Stimulated activated CD4-positive, alpha-beta T cell treated with anti-CD3 and anti-CD28 coated beads, Interleukin-1b, Interleukin-23, amount 100 ng/mL, for 4 hours (primary cell): ENCODE data around the gene LGR6.
"Not testable (repeated sequence)": the region's sequence is repeated elsewhere in the genome, so short reads cannot be mapped to it uniquely, and the experiment has no call there.

ENCODE experiments used
- DNase-seq, 2 donors: peaks; one replicate each; pipeline ENCODE4 v3.0.0-alpha.2; 2020; ENCODE audit warnings: low read depth in 2 of 2

Gene LGR6

DNA sequence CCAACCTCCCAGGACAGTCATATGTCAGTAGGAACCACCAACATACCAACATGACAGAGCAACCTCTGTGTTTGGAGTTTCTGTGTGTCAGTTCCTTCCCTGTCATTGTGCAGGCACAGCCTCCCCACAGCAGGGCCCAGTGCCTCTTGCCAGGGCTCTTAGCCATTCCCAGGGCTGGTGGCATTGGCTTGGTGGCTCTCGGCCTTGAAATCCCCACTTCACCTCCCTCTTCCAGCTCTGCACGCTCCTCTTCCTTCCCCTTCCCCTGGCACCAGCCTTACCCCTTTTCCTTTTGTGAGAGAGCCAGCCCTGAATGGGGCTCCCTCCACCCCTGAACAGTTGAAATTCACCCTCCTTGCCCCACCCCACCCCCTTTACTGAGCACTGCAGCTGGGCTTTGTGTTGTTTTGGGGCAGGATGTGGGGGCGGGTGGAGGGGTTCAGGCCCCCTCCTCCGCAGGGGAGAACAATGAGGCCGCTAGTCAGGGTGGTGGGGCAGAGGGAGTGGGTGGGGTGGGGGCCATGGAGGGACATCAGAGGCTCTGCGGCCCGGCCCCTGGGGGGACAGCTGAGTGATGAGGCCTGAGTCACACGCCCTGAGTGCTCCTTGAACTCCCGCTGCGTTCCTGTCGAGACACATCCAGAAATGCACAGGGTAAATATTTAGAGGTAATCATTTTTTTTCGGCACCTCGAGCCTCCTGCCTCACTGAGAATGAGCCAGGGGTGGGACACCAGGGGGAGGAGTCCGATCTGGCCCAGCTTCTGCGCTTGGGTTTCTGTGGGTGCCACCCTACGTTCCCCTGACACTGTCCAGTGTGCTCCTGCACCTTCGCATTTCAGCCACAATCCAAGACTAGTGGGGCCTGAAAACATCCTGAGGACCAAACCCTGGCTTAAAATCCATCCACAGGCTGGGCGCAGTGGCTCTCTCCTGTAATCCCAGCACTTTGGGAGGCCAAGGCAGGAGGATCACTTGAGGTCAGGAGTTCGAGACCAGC is 28.6 kb downstream of the LGR6 start:
- no peak for DNase-seq

- DNase-seq: no peak
These were observed 29.7 kb downstream of the LGR6 start for GRCh38 chr1:202223121-202223860.

DNA sequence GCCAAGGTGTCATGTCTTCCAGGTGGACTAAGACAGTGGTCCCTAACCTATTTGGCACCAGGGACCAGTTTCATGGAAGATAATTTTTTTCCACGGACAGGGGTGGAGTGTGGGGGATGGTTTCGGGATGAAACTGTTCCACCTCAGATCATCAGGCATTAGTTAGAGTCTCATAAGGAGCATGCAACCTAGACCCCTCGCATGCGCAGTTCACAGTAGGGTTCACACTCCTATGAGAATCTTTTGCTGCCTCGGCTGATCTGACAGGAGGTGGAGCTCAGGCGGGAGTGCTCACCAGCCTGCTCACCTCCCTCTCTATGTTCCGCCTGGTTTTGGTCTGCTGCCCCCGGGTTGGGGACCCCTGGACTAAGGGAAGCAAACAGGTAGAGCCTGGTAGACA is 30.9 kb downstream of the LGR6 start:
- DNase-seq: no peak

- DNase-seq: no peak
These were observed 31.5 kb downstream of the LGR6 start for GRCh38 chr1:202225131-202225530.

GRCh38 chr1:202227053-202227672 is 33.6 kb downstream of the LGR6 start:
- DNase-seq: no peak

DNA sequence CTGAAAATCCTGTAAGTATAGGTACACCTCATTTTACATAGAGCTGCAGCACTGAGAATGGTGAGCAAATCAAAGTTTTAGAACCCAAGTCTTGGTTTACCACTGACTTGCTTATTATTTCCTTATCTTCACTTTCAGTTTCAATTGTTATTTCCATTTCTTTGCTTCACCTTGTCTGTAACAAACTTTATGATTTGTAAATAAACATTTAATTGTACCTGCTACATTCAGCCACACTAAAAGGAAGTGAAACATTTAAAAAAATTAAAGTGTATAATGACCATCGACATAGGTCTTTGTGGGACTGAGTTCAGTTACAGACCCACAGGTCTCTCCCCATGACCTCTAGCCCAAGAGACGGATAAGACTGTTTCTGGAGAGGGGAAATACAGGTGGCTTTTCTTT is 34.4 kb downstream of the LGR6 start:
- no peak for DNase-seq

DNA sequence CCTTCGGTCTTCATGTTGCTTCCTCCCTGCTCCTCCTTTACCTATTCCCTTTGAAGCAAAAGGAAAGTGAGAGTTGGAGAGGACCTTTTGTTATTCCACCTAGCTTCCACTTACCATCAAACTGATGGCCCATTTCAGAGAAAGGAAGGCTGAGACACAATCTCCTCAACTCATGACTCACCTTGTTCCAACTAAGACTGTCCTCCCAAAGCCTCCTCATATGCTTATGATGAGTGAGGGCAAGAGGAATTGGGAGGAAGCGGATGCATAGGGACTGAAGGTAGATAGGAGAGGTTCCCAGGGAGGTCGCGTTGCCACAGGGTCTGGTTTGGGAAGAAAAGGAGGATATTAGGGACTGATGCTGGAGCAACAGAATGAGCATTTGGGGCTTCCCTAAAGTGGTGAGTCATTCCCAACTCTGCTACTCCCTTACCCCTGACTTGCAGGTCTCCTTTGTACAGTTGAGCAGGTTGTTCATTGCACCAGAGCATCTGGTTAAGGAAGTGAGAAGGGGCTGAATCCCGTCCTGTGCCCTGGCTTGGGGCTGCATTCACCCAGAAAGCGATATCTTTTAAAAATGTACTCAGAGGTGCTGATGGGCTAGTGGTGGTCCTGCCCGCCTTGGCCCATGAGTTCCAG is 35.0 kb downstream of the LGR6 start:
- no peak for DNase-seq

- no peak for DNase-seq
These were observed 35.8 kb downstream of the LGR6 start for GRCh38 chr1:202229376-202229775.

GRCh38 chr1:202230061-202230938 is 36.7 kb downstream of the LGR6 start:
- no peak for DNase-seq

DNA sequence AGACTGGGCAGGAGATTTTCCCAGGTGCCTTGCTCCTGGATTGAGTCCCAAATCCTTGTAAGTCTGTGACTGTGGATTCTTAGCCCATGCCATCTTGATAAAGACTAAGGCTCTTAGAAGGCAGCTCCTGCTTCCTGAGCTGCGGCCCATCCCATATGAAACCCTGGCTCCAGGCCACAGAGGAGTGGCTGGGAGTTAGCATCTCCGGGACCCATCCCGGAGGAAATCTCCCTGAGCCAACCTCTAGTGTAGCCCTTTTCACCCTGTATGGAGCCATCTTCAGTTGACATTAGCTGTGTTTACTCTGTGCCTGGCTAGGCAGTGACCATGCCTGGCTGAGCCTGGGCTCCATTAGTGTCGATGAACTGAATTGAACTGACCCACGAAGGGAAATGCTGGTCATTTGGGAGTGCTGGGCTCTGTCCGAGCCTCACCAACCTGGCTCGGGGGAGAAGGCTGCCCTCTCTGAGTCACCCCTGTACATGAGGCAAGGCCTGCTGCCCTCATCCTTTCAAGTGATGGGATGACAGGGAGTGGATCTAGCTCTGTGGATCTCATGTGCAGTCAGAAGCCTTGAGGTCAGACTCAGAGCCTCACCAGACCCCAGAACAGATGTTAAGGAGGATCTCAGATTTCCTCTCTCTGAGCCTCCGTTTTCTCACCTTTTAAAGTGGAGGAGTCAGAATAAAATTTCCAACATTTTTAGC is 37.5 kb downstream of the LGR6 start:
- DNase-seq: no peak

DNA sequence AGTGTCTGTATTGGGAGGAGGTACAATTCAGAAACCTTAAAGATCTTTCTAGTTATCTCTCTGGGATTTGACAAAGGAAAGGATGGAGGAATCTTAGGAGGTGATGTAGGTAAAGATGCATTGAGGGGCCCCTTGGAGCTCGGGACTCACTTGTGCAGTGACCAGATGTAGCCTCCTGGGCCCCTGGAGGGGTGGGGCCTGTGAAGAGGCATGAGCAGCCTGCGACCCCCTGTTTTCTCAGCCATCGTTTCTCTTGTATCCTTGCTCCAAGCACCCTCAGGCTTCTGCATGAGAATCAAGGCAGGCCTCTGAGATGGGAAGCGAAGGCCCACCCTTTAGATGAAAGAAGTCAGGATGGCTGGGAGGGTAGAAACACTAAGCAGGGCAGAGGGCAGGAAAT is 39.6 kb downstream of the LGR6 start:
- DNase-seq: no peak

GRCh38 chr1:202233804-202234203 is 40.2 kb downstream of the LGR6 start:
- no peak for DNase-seq

- DNase-seq: no peak
These were observed 40.9 kb downstream of the LGR6 start for GRCh38 chr1:202234331-202235002.

- DNase-seq: no peak
These were observed 41.5 kb downstream of the LGR6 start for GRCh38 chr1:202235003-202235660.

DNA sequence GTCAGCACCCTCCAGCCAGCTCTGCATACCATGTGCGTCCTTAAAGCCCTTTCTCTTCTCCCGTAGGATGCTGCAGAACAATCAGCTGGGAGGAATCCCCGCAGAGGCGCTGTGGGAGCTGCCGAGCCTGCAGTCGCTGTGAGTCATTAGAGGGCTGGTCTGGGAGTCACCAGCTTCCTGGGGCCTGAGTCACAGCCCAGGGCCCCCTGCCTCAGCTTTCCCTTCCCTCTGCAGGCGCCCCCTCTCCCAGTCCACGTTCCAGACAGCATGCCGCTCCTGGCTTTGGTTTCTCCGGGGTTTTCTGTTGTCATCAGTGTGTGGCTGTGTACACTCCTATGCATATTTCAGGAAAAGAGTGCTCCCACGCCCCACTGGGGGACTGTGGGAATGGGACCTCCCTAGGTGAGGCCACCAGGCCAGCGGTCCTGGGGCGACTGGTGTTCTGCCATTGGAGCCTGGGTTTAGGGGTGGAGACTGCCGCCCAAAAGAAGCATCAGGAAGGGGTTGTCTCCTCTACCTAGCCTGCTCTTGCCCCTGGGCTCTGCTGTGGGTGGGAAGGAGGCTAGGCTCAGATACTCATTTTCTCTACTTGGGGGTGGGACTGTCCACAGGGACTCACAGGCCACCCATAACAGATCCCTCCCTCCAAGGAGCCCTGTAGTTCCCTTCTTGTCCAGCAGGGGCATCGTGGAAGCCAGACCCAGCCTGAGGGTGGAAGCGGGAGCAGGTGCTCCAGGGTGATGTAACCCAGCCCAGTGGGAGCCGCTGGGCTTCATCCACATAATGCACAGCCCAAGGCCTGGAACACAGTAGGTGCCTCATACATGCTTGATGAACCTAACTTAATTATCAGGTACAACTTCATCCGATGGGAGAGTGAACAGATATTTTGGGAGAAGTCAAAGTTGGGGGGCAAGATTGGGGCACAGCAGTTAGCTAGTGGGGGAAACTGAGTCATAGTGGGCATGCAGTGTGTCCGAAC is 42.5 kb downstream of the LGR6 start:
- DNase-seq: peak; percentile 49 to 55

DNA sequence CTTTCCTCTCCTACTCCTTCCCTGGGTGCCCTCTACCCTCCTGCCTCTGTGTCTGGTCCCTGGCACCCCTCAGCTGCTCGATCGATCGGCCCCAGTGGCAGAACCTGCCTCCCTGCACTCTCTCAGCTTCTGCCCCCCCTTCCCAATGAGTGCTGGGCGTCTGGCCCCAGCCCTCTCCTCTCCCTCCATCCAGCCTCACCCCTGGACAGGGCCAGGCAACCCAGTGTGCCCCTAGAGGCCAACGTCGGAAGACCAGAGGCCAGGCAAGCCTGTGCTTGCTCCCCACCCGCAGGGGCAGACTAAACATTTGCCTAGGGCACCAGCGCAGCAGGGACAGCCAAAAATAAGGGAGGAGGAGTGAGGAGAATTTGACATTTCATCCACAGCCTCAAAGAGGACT is 43.5 kb downstream of the LGR6 start:
- peak in 1 of 2 donors; percentile 8 for DNase-seq

- DNase-seq: no peak
These were observed 45.3 kb downstream of the LGR6 start for GRCh38 chr1:202238914-202239313.

DNA sequence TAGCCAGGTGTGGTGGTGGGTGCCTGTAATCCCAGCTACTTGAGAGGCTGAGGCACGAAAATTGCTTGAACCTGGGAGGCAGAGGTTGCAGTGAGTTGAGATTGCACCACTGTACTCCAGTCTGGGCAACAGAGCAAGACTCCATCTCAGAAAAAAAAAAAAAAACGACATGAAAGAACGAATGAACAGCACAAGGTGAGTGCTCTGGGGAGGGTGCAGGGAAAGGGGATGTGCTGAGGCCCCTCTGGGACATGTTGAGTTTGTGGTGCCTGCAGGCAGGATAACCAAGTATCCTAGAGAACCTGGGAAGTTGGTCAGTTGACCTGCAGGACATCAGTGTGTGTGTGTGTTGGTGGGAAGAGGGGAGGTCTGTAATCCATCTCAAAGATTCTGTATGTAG is 46.6 kb downstream of the LGR6 start:
- not testable (repeated sequence) for DNase-seq
